ENCODE data around the gene CHRND. TPM values are rescaled to one million over a fixed set of nuclear protein-coding genes. Genes with fewer than 3 reads are reported as not detected.

Gene CHRND
- total and polyA plus RNA-seq, 2 of the 13 experiments (the other 11 are each of a cell fraction or from before 2014, with no cell fraction given): 0.18 TPM; not detected in 1

- TF ChIP-seq, protein P1, sequence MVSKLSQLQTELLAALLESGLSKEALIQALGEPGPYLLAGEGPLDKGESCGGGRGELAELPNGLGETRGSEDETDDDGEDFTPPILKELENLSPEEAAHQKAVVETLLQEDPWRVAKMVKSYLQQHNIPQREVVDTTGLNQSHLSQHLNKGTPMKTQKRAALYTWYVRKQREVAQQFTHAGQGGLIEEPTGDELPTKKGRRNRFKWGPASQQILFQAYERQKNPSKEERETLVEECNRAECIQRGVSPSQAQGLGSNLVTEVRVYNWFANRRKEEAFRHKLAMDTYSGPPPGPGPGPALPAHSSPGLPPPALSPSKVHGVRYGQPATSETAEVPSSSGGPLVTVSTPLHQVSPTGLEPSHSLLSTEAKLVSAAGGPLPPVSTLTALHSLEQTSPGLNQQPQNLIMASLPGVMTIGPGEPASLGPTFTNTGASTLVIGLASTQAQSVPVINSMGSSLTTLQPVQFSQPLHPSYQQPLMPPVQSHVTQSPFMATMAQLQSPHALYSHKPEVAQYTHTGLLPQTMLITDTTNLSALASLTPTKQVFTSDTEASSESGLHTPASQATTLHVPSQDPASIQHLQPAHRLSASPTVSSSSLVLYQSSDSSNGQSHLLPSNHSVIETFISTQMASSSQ (IDR thresholded peaks at IDR 0.05; ENCODE audit: low read depth): no peak
- TF ChIP-seq, protein P1 (CRISPR knock-in tag; IDR thresholded peaks at IDR 0.05; ENCODE audit: borderline replicate concordance): no peak
- TF ChIP-seq RCOR2 (CRISPR knock-in tag; IDR thresholded peaks at IDR 0.05) (no peak), SNAPC2 (CRISPR knock-in tag; IDR thresholded peaks at IDR 0.05) (no peak), SP140L (CRISPR knock-in tag; IDR thresholded peaks at IDR 0.05; ENCODE audit: borderline replicate concordance) (no peak), PPARG (CRISPR knock-in tag; conservative IDR thresholded peaks at IDR 0.05) (no peak), CC2D1A (CRISPR knock-in tag; IDR thresholded peaks at IDR 0.05) (no peak), TRIM24 (CRISPR knock-in tag; IDR thresholded peaks at IDR 0.05) (no peak), AGO2 (optimal IDR thresholded peaks at IDR 0.05; ENCODE audit: low read depth, low read length) (no peak), NFIB (CRISPR knock-in tag; IDR thresholded peaks at IDR 0.05; ENCODE audit: borderline replicate concordance) (no peak), NONO (IDR thresholded peaks at IDR 0.05) (no peak), NONO (CRISPR knock-in tag; conservative IDR thresholded peaks at IDR 0.05) (0 out of 2 replicates have a peak, but pooled peaks have one; percentile 36), ESRRA (CRISPR knock-in tag; IDR thresholded peaks at IDR 0.05; ENCODE audit: low read depth) (peak; percentile 18; the same call in 1 of the 2 replicates), TMF1 (CRISPR knock-in tag; IDR thresholded peaks at IDR 0.05; ENCODE audit: low read depth) (no peak), FOXA1 (IDR thresholded peaks at IDR 0.05) (no peak), FOXA1 (CRISPR knock-in tag; IDR thresholded peaks at IDR 0.05) (no peak), BHLHE40 (IDR thresholded peaks at IDR 0.05; ENCODE audit: low read length) (no peak), ZFAT (CRISPR knock-in tag; conservative IDR thresholded peaks at IDR 0.05) (no peak), KDM2A (CRISPR knock-in tag; IDR thresholded peaks at IDR 0.05; ENCODE audit: borderline replicate concordance, low read depth) (peak; percentile 84), ZKSCAN5 (CRISPR knock-in tag; IDR thresholded peaks at IDR 0.05) (no peak), KAT7 (CRISPR knock-in tag; IDR thresholded peaks at IDR 0.05; ENCODE audit: borderline replicate concordance) (0 out of 2 replicates have a peak, but pooled peaks have one; percentile 45), BRF2 (CRISPR knock-in tag; IDR thresholded peaks at IDR 0.05) (no peak), ARNT (IDR thresholded peaks at IDR 0.05) (no peak)
- TF ChIP-seq, protein P2, sequence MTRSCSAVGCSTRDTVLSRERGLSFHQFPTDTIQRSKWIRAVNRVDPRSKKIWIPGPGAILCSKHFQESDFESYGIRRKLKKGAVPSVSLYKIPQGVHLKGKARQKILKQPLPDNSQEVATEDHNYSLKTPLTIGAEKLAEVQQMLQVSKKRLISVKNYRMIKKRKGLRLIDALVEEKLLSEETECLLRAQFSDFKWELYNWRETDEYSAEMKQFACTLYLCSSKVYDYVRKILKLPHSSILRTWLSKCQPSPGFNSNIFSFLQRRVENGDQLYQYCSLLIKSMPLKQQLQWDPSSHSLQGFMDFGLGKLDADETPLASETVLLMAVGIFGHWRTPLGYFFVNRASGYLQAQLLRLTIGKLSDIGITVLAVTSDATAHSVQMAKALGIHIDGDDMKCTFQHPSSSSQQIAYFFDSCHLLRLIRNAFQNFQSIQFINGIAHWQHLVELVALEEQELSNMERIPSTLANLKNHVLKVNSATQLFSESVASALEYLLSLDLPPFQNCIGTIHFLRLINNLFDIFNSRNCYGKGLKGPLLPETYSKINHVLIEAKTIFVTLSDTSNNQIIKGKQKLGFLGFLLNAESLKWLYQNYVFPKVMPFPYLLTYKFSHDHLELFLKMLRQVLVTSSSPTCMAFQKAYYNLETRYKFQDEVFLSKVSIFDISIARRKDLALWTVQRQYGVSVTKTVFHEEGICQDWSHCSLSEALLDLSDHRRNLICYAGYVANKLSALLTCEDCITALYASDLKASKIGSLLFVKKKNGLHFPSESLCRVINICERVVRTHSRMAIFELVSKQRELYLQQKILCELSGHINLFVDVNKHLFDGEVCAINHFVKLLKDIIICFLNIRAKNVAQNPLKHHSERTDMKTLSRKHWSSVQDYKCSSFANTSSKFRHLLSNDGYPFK (CRISPR knock-in tag; IDR thresholded peaks at IDR 0.05; ENCODE audit: borderline replicate concordance): no peak
Observed at GRCh38 chr2:232523682-232524597, 2.0 kb upstream of the CHRND start (continued).
